ENCODE results near the gene SYDE1.

The SYDE1 gene

DNA sequence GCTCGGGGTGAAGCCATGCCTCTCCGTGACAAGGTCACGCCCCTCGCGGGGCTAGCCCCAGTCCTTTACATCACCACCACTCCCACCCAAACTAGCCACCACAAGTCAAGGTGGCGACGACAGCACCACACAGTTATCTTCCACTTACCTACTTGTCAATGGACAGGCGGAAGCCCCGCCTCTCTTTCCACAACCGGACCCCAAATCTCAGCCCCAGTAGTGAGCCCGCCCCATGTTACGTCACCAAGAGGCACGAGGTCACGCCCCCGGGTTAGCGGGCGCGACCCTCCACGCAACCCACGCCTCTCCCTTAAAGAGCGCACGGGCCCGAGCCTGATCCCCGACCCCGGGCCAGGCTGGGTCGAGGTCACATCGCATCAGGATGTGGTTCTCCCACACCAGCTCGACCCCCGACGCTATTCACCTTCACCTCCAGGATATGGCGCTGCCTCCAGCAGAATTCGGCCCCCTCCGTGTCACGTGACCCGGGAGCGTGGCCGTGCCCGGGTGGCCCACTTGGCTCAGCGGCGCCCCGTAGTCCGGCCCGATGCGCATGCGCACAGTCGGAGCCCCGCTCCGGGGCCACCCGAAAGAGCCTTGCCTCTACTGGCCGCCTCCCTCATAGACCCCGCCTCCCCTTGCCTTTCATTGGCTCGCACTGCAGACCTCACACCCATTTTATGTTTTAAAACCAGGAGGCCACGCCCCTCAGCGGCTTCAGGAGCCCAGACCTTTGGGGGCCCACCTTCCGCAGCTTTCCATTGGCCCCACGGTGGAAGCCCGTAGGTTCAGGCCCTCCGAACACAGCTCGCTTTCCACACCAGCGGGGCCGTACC lies 18.2 kb downstream of the SYDE1 start:
- peak; percentile 96 to 97 for DNase-seq (ENCODE audit: low read depth in 1 of 2, low spot score in 1 of 2)

DNA sequence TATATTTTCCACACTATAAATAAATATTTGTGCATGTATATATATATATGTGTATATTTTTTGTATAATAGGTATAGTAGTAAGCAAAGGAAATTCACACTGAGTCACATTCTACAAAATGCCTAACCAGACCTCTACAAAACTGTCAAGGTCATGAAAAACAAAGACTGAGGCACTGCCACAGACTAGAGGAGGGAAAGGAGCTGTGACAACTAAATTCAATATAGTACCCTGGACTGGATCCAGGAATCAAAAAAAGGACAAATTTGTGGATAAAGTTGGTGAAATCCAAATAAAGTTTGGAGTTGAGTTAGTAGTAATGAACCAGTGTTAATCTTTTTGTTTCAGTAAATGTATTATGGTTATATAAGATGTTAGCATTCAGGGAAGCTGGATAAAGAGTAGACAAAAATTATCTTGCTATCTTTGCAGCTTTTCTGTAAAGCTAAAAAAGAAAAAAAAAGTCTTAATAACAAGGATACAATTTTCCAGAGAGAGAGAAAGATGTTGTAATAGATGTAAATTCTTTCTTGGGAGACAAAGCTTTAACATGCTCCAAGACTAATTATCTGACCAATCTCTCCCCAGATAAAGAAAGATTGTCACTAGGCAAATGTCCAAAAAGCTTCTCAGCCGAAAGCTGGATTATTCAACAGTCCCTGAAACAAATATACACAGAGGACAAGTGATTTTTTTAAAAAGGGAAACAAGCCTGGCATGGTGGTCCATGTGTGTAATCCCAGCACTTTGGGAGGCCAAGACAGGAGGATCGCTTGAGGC lies 19.1 kb downstream of the SYDE1 start:
- DNase-seq (ENCODE audit: low read depth in 1 of 2, low spot score in 1 of 2) = no peak

DNA sequence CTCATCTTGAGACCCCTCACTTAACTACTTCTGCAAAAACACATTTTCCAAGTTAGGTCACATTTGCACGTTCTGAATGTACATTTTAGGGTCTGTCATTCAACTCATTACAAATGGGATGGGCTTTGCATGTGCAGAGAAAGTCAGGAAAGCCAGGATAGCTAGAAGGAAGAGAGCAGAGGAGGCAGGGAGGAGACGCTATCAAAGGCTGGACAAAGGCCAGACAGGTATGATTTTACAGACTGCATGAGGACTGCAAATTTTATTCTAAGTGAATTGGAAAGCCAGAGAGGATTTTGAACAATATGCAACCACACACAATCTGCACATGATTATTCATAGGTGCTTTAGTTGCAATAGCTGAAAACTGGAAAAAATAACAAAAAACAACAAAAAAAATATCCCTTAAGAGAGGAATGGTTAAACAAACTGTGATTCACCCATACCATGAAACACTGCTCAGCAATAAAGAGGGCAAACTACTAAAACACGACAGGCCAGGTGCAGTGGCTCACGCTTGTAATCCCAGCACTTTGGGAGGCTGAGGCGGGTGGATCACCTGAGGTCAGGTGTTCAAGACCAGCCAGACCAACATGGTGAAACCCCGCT lies 21.1 kb downstream of the SYDE1 start:
- DNase-seq (ENCODE audit: low read depth in 1 of 2, low spot score in 1 of 2) = no peak

DNA sequence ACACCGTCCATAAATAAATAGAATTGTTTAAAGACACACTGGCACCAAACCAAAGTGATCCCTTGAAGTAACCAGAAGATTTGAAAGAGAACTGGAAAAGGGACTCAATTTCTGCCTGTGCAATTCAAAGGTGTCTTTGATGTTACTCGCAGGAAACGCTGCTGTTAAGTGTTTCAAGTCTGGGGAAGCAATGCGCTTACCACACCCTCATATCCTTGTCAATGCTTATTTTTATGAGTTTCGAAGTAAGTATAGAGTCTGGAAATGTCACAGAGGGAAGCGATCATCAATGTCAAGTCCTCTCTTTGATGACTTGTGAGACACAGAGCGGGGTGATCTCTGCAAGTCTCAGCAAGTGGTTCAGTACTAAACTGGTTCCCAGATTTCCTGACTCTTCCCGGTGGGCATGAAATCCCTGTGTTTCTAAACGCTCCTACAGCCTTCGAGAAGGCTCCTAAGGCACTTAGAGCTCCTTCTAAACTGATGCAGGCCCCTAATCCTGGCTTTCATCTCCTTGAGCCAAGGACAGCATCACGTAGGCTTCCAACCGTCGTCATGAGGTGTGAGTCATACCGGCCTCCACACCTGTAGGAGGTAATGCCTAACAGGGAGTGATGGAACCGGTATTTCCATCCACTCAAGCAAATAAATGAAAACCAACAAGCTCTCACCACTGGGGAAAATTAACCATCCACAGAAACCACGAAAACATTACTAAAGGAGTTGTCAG lies 22.8 kb downstream of the SYDE1 start:
- peak in 1 of 2 donors; percentile 40 for DNase-seq (ENCODE audit: low read depth in 1 of 2, low spot score in 1 of 2)

DNA sequence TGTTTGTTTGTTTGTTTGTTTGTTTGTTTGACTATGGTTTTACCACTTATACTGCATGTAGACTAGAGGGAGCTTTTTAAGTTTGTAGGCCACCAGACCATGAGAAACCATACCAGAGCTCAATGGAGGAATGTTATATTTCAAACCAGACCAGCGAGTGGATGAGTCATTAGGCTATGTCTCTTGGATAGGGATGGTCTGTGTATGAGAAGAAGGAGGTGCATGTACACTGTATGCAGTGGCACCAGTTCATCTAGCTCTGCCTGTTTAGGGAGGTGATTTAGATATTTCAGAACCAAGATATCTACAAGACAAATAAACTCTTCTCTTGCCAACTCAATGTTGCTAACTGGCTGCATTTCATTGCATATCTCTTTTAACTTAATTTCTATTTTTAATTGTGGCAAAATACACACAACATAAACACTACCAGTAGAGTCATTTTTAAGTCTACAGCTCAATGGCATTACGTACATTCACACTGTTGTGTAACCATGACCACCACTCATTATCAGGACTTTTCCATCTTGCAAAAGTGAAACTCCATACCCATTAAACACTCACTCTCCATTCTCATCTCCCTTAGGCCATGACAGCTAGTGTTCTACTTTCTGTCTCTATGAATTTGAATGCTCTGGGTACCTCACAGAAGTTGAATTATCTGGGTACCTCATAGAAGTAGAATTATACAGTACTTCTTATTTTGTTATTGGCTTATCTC lies 29.2 kb downstream of the SYDE1 start:
- no peak for DNase-seq (ENCODE audit: low read depth in 1 of 2, low spot score in 1 of 2)

DNA sequence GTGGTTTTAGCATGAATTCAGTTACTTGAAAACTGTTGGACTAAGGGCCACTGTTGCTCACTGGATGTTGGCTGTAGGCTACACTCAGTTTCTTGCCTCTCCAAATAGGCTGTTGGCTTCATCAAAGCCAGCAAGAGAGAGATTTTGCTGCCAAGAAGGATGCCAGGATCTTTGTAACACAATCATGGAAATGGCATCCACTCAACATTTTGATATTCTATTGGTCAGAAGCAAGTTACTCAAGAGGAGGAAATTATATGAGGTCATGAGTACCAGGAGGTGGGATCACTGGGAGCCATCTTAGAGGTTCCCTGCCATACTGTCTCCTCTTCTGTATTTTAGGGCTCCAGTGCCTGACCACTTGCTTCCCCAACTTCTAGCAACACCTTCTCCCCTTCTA lies 30.6 kb downstream of the SYDE1 start:
- DNase-seq (ENCODE audit: low read depth in 1 of 2, low spot score in 1 of 2) = no peak

DNA sequence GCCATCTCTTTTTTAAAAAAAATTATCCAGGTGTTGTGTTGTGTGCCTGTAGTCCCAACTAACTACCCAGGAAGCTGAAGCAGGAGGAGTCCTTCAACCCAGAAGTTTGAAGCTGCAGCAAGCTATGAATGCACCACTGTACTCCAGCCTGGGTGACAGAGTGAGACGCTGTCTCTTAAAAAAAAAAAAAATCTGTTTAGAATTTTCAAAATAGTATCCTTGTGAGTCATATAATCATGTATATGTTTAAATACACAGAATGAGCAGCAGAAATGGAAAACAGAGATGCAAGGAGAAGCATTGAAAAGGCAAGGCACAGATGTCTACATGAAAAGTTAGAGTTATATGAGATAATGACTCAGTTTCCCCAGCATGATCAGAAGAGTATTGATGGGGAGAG lies 31.2 kb downstream of the SYDE1 start:
- DNase-seq (ENCODE audit: low read depth in 1 of 2, low spot score in 1 of 2) = no peak

DNA sequence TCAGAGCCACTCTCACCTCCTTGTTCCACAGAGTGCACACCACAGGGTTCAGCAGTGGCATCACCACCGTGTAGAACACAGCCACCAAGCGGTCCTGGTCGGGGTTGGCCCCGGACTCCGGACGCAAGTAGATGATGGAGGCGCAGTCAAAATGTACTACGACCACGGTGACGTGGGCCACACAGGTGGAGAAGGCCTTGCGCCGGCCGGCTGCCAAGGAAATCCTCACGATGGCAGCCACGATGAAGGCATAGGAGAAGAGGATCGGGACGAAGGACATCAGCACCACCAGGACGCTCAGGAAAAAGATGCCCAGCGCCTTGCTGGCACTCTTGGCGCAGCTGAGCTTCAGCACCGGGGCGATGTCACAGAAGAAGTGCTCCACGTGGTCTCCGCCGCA lies 33.9 kb downstream of the SYDE1 start:
- no peak for DNase-seq (ENCODE audit: low read depth in 1 of 2, low spot score in 1 of 2)

DNA sequence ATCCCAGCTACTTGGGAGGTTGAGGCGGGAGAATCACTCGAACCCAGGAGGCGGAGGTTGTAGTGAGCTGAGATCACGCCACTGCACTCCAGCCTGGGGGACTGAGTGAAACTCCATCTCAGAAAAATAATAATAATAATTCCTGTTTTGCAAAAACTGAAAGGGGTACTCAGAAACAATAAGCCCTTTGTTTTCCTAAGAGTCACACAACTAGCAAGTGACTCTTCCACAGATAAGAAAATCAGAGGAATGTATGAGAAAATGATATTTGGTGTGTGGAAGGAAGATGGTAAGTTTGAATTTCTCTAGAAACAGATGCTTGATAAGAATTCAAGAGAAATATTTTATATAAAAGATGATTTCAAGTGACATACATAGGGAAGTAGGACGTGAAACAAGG lies 35.1 kb downstream of the SYDE1 start:
- no peak for DNase-seq (ENCODE audit: low read depth in 1 of 2, low spot score in 1 of 2)

DNA sequence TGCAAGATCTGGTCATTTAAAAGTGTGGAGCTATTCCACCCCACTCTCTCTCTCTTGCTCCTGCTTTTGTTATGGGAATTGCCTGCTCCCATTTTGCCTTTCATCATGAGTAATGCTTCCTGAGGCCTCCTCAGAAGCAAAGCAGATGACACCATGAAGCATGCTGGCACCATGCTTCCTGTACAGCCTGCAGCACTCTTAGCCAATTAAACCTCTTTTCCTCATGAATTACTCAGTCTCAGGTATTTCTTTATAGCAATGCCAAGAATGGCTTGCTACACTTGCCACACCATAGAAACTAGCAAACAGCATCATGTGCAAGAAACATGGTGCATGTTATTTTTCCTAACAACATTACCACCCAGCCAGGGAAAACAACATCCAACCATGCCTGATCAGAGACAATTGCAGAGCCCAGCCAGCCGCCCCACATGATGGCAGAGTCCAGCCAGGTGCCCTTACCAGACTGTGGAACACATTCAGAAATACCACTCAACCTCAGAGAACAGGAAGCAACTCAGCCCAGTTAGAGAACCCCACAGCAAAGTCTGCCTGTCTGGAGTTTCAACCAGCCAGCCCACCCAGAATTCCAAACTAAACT lies 36.9 kb downstream of the SYDE1 start:
- DNase-seq (ENCODE audit: low read depth in 1 of 2, low spot score in 1 of 2) = no peak

DNA sequence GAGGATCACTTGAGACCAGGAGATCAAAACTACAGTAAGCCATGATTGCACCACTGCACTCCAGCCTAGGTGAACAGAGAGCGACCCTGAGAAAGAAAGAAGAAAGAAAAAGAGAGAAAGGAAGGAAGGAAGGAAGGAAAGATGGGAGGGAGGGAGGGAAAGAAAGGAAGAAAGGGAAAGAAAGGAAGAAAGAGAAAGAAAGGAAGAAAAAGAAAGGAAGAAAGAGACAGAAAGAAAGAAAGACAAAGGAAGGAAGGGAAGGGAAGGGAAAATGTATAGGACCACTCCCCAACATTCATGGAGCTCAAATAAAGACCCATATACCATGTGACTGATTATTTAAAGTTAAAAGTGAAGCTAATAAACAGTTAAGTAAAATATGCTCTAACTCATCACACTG lies 39.9 kb downstream of the SYDE1 start:
- DNase-seq (ENCODE audit: low read depth in 1 of 2, low spot score in 1 of 2) = no peak

DNA sequence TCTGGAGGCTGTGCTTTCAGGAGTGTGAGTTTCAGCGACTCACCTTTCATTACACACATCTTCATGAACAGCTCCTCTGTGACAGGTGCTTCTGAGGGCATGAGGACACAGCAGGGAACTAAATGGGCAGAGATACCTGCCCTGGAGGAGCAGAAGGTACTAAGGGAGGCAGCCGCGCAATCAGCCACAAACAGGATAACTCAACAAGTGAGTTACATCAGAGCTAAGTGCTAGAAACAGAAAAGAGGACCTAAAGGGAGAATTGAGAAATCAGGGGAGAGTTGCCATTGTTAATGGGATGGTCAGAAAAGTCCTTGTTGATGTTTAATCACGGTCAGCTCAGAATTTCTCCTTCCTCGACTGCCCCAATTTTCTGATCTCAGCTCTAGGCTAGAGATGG lies 42.5 kb downstream of the SYDE1 start:
- DNase-seq (ENCODE audit: low read depth in 1 of 2, low spot score in 1 of 2) = no peak

DNA sequence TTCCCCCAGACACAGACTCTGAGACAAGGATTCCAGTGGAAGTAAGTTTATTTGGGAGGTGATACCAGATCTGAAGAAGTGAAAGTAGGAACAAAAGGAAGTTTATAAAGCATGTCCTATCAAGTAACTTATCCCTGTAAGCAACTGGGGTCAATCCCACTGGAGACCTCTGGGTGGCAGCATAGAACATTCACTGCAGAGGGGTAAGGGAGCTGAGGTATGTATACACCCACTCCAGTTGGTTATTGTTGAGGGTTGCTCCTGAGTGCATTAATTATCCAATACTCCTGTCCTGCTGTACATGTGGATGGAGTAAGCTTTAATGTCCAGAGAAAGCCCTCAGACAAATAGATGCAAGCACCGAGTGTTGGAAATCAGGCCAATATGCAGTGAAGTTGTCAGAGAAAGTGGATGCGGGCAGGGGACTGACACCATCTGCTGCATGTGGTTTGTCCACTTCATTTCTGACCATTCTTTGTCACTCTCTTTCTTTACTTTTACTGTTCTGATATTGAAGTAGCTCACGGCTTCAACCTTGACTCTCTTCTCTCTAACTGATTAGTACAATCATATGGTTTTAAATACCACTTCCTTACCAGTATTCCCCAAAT lies 46.9 kb downstream of the SYDE1 start:
- no peak for DNase-seq (ENCODE audit: low read depth in 1 of 2, low spot score in 1 of 2)

DNA sequence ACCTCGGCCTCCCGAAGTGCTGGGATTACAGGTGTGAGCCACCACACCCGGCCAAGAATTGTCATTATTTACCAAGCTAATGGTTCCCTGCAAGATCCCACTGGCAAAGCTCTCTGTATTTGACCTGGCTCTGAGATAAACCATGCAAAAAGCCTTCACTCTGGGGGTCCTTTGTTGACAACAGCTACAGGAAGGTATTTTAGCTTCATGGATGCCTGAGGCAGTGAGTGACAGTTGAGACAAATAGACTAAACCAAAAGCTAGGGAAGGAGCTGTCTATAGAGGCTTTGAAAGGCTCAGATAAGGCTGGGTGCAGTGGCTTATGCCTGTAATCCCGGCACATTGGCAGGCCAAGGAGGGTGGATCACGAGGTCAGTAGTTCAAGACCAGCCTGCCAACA lies 48.1 kb downstream of the SYDE1 start:
- no peak for DNase-seq (ENCODE audit: low read depth in 1 of 2, low spot score in 1 of 2)

DNA sequence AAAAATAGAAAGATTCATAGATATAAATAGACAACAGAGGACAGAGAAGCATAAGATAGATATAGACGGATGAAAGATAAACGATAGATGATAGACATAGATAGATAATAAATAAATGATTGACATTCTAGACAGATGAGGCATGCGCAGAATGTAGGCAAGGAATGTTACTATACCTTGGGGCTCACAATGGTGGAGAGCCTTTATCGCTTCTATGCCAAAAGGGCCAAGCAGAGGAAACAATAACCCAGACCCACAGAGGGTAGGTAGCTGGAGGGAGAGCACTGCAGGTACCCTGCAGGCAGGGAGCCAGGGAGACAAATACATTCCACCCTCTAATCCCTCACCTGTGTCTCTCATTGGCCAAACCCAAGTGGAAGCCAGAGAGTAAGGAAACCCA lies 49.2 kb downstream of the SYDE1 start:
- DNase-seq (ENCODE audit: low read depth in 1 of 2, low spot score in 1 of 2) = no peak

DNA sequence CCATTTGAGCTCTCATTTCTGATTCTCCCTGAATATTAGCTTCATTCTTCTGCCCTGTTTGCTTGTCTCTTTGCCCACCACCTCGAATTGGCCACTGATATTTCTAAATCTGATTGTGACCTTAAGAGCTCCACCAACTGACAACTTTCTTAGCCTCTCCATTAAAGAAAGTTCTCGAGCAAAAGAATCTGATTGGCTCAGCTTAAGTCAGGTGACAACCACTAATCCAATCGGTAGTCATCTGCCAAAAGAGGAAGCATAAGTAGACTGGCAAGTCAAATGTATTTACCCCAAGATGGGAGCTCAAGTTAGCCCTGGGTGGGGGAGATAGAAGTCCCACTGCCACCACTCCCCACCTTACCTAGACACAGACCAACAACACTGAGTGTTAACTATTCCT lies 52.0 kb downstream of the SYDE1 start:
- DNase-seq (ENCODE audit: low read depth in 1 of 2, low spot score in 1 of 2) = no peak

DNA sequence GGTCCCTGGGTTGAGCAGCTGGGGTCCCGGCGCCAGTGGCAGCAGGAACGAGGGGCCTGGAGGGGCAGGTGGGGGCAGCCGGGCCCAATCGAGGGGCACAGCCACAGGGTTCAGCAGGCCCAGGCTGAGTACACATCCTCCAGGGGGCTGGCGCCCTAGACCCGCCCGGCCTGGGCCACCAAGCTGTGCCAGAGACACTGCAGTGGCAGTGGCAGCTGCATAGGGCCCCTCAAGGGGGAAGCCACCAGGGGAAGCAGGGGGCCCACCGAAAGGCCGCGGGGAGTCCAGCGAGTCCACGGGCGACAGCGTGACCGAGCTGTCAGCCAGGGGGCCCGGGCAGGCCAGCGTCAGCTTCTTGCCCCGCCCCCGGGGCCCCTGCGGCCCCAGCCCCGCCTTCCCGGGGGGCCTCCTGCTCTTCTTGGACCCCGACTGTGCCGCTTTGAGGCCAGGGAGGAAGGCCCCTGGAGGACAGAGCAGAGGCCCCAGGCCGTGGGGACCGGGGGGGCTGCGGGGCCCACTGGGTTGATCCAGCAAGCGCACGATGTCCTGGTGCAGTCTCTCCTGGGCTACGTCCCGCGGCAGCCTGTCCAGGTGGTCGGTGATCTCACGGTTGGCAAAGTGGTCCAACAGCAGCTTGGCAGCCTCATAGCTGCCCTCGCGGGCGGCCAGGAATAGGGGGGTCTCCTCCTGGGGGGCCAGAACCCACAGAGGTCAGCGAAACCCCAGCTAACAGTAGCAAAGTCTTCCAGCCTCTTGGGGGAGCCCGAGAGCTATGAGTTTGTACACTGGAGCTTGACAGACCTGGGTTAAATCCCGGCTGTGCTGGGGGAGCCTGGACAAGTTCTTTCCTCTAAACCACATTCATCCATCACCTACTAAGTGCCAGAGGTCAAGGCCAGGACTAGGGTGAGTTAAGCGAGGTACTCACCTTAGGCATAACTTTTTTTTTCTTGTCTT lies 54.1 kb downstream of the SYDE1 start:
- DNase-seq (ENCODE audit: low read depth in 1 of 2, low spot score in 1 of 2) = no peak
